HL-60/S4 treated with phorbol 12-myristate 13-acetate at 8.2 ng/mL for 4 days and 3 days (cell line): ENCODE data around the gene ODAD2.

ENCODE experiments used
- in situ Hi-C: fragments of 300-500 bp; cut with MboI; formaldehyde crosslinking; loops from 2 replicates; pipeline ENCODE4 v1.15.0; 2022; ENCODE audit warnings: low sequenced_read_pairs

Gene ODAD2

GRCh38 chr10:27779462-27780015 is 219.3 kb downstream of the ODAD2 start:
- in situ Hi-C loops, result no loop called here

DNA sequence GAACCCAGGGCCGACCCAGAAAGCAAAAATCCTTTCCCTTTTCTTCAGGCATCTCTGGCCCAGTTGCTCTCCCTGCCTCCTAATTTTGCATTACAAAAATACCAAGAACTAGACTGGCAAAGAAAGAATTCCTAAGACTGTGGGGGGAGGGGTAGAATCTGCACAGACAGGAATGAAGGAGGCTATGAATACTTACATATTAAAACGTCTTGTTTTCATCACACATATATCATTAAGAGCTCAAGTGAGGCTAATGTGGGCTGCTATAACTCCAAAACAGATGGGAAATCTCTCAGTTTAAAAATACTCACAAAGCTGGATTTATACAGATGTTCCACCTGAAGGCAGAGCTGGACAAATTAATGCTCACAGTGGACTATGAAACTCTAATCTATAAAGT is 224.0 kb downstream of the ODAD2 start:
- in situ Hi-C loops, result no loop called here

DNA sequence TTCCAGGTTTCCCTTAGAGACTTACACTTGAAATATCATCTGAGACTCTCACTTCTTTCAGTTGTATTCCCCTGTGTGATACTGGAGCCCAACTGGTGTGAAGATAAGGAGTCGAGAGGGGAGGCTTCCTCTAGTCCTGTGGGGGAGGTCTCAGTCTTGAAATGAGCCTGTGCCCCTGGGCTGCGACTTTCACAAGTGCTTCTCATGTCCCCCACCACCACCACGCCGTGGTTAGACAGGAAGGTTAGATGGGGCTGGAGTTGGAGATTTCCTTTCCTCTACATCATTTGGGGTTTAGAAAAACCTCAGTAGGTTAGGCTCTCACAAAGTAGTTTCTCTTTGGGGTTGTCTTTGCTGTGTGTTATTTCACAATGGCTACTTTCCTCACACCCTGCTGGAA is 227.6 kb downstream of the ODAD2 start:
- in situ Hi-C loops, result no loop called here

- in situ Hi-C loops, result no loop called here
Measured at GRCh38 chr10:27770181-27770580, 228.7 kb downstream of the ODAD2 start.
